BE2C (cell line): ENCODE data around the gene HEBP2.
"Not testable (repeated sequence)": the region's sequence is repeated elsewhere in the genome, so short reads cannot be mapped to it uniquely, and the experiment has no call there.

ENCODE experiments used
- DNase-seq: peaks from one replicate; pipeline ENCODE4 v3.0.0-alpha.2; 2020
- H3K27me3 ChIP-seq: fragments of 250-450 bp; sonication (Bioruptor Pico); 2 replicates; pipeline ENCODE4 v1.5.1; 2020; ENCODE audit warnings: mild to moderate bottlenecking
- H3K36me3 ChIP-seq: fragments of 250-450 bp; sonication (Bioruptor Pico); 2 replicates; pipeline ENCODE4 v1.5.1; 2020; ENCODE audit warnings: mild to moderate bottlenecking
- H3K4me1 ChIP-seq: fragments of 250-450 bp; sonication (Bioruptor Pico); 2 replicates; pipeline ENCODE4 v1.5.1; 2020
- H3K4me3 ChIP-seq: 2 replicates; pipeline ENCODE4 v1.5.1; 2011; ENCODE audit warnings: low read depth, low read length
- H3K9me3 ChIP-seq: fragments of 250-450 bp; sonication (Bioruptor Pico); 2 replicates; pipeline ENCODE4 v1.5.1; 2020
- CTCF ChIP-seq: IDR thresholded peaks from 2 replicates; pipeline ENCODE4 v1.5.1; 2012; ENCODE audit warnings: mild to moderate bottlenecking, low read depth, low read length

The HEBP2 gene

DNA sequence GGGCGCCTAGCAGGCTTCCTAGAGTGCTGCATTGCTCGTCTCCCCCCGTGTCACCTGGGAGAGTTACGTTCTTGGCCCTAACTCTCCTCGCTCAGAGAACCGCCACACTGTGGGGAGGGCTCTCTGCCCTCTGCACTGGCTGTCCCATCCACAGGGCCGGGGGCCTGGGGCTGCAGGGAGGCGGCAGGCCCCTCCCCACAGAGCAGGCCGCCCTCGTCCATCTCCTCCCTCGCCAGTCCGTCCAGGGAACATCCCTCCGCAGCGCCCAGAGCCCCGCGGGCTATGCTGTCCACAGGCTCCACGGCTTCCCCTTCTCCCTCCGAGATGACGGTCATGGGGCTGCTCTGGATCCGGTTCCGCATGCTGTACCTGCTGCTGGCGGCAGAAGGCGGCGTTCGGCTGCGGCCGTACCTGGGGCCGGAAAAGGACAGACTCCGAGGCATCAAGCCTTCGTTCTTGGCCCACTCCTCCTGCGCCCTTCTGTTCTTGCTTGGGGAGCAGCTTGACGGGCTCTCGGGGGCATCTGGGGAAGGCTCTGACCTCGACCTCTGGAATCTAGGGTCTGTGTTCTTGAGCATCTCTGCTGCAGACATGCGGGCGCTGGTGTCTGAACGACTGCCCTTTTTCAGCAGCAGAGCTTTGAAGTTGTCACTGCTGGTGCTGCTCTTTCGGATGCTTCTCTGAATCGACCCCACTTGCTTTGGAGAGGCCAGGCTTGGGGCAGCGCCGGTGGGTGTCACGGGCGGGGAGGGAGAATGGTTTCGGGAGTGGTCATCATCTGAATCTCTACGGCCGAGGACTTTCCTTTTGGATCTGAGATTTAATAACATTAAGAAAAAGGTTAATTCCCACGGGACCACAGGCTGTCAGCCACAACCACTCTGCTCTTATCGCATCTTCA is 20.2 kb downstream of the HEBP2 start:
- TF ChIP-seq CTCF, result no peak
- Histone ChIP-seq H3K4me1 (no peaks in the 10 kb centered on the region), H3K9me3 (no peaks in the 10 kb centered on the region), H3K4me3 (peak overlapping the region; percentile 31), H3K36me3 (no peaks in the 10 kb centered on the region), H3K27me3 (peaks cover 32% of the 10 kb centered on the region)
- peak; percentile 14 for DNase-seq

DNA sequence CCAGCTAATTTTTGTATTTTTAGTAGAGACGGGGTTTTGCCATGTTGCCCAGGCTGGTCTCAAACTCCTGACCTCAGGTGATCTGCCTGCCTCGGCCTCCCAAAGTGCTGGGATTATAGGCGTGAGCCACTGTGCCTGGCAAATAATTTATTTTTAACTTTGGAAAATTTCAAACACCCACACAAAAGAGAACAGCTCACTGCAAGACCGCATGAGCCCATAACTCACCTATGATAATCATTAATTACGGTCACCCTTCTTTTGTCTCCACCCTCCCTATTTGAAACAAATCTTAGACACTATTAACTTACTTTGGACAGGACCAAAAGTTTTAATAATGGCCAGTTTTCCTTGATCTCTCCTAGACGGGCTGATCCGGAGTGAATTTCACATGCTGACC is 21.2 kb downstream of the HEBP2 start:
- not testable (repeated sequence) for DNase-seq

GRCh38 chr6:138426500-138427123 is 22.6 kb downstream of the HEBP2 start:
- Histone ChIP-seq H3K27me3 (peaks cover 56% of the 10 kb centered on the region), H3K36me3 (no peaks in the 10 kb centered on the region), H3K4me3 (no peak overlapping the region), H3K9me3 (no peaks in the 10 kb centered on the region), H3K4me1 (no peaks in the 10 kb centered on the region)
- no peak for TF ChIP-seq CTCF
- no peak for DNase-seq

More for the DNA sequence above, 21.2 kb downstream of the HEBP2 start:
- peaks cover 42% of the 10 kb centered on the region for H3K27me3 ChIP-seq
- not testable (repeated sequence) for H3K4me1 ChIP-seq, H3K9me3 ChIP-seq, H3K4me3 ChIP-seq, H3K36me3 ChIP-seq

GRCh38 chr6:138427701-138428100 is 23.7 kb downstream of the HEBP2 start:
- Histone ChIP-seq H3K4me3 (no peak overlapping the region), H3K36me3 (no peaks in the 10 kb centered on the region), H3K4me1 (no peaks in the 10 kb centered on the region), H3K9me3 (no peaks in the 10 kb centered on the region), H3K27me3 (peaks cover 67% of the 10 kb centered on the region)
- no peak for DNase-seq
- TF ChIP-seq CTCF, result no peak

DNA sequence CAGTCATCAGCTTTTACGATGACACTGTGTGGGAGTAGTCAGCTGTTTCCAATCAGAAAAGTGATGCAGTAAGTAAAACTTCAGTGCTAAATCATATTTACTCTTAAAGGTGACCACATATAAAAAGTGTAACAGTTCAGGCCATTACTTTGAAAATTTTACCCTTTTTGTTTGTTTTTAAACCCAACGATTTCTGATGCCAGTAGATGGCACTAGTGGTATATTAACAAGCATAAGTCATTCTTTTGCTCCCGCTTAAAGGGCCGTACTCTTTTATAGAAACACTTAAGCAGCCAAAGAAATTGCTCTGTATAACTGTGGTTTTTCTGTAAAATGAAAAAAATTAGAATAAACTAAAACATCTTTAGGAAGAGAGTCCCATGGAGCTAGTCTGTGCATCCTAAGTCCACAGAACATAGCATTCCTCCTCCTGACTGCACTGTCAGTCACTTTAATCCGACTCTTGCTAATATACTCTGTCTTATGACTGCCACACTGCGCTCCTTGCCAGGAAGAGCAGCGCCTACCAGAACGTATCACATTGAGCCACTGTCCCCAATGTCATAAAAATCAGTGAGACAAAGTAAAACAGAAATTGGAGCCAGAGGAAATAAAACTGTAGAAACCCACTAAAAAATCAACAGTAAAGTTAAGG is 25.0 kb downstream of the HEBP2 start:
- Histone ChIP-seq H3K36me3 (no peaks in the 10 kb centered on the region), H3K4me3 (no peak overlapping the region), H3K27me3 (peaks cover 76% of the 10 kb centered on the region), H3K9me3 (no peaks in the 10 kb centered on the region), H3K4me1 (no peaks in the 10 kb centered on the region)
- TF ChIP-seq CTCF, result peak; percentile 57
- no peak for DNase-seq

GRCh38 chr6:138429761-138430160 is 25.7 kb downstream of the HEBP2 start:
- no peaks in the 10 kb centered on the region for H3K9me3 ChIP-seq
- DNase-seq, result no peak
- no peak for TF ChIP-seq CTCF
- H3K4me3 ChIP-seq, result no peak overlapping the region
- H3K36me3 ChIP-seq, result no peaks in the 10 kb centered on the region
- H3K27me3 ChIP-seq, result peaks cover 73% of the 10 kb centered on the region
- no peaks in the 10 kb centered on the region for H3K4me1 ChIP-seq
